Measurements from ENCODE around the gene PRCD. TPM values are rescaled to one million over a fixed set of nuclear protein-coding genes. Genes with fewer than 3 reads are reported as not detected.
A peak's percentile ranks its signal among the peaks of the same experiment; 100 is the strongest.

PRCD gene
- total RNA-seq, 1 donor, result 2.2 TPM

DNA sequence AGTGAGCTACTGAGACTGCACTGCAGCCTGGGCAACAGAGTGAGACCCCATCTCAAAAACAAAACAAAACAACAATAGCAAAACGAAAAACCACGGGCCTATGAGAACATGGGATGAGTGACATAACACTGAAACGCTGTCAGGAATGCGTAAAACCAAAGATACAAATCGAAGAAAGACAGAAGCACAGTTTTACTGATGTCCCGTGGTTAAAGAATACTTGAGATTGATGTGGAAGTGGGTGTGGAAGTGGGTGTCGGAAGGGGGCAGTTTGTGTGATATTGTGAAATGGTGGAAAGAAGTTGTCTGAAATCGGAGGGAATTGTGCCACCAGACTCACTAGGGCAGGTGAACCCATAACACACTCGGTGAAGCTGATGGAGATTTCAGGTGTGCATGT, 36.3 kb downstream of the PRCD start:
- TF ChIP-seq, protein P1, sequence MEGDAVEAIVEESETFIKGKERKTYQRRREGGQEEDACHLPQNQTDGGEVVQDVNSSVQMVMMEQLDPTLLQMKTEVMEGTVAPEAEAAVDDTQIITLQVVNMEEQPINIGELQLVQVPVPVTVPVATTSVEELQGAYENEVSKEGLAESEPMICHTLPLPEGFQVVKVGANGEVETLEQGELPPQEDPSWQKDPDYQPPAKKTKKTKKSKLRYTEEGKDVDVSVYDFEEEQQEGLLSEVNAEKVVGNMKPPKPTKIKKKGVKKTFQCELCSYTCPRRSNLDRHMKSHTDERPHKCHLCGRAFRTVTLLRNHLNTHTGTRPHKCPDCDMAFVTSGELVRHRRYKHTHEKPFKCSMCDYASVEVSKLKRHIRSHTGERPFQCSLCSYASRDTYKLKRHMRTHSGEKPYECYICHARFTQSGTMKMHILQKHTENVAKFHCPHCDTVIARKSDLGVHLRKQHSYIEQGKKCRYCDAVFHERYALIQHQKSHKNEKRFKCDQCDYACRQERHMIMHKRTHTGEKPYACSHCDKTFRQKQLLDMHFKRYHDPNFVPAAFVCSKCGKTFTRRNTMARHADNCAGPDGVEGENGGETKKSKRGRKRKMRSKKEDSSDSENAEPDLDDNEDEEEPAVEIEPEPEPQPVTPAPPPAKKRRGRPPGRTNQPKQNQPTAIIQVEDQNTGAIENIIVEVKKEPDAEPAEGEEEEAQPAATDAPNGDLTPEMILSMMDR (IDR thresholded peaks at IDR 0.05; ENCODE audit: insufficient read depth, low read depth, low read length), result no peak
- DNase-seq (ENCODE audit: low read depth), result no peak
- no peak overlapping the region for H3K4me3 ChIP-seq (ENCODE audit: low read depth, low read length)

DNA sequence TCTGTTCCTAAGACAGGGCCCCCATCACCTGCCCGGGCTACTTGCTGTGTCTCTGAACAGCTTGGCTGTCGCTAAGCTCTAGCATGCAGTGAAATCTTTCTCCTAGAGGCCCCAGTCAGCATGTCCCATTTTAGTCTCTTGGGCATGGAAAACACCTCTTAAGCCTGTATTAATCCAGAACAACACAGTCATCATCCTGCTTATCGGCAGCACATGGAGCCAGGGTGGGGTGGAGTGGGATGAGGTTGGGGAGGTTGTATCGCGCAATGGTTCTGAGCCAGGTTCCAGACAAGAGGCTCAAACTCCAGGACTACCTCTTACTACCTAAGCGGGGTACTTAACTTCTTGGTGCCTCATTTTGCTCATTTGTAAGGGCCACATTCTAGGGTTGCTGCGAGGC, 38.0 kb downstream of the PRCD start:
- H3K4me3 ChIP-seq (ENCODE audit: low read depth, low read length), result no peak overlapping the region
- TF ChIP-seq, protein P1 (IDR thresholded peaks at IDR 0.05; ENCODE audit: insufficient read depth, low read depth, low read length), result no peak
- DNase-seq (ENCODE audit: low read depth), result no peak

DNA sequence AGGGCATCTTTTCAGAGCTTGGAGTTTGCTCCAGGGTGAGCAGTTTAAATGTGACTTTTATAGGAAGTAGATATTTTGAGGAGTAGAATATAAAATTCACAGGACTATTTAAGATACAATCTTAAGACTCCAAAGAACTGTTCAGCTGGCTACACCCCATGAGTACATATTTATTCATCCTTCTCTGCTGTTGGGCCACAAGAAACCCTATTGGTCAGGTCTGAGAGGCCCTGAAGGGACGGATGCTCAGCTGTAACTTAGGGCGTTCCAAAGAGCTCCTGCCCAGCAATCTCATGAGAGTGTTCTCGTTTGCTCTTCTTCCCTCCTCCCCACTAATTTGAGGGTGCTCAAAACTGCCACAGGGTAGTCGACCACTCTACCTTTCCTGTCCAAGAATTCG, 38.5 kb downstream of the PRCD start:
- DNase-seq (ENCODE audit: low read depth), result no peak
- no peak overlapping the region for H3K4me3 ChIP-seq (ENCODE audit: low read depth, low read length)
- TF ChIP-seq, protein P1 (IDR thresholded peaks at IDR 0.05; ENCODE audit: insufficient read depth, low read depth, low read length), result no peak

DNA sequence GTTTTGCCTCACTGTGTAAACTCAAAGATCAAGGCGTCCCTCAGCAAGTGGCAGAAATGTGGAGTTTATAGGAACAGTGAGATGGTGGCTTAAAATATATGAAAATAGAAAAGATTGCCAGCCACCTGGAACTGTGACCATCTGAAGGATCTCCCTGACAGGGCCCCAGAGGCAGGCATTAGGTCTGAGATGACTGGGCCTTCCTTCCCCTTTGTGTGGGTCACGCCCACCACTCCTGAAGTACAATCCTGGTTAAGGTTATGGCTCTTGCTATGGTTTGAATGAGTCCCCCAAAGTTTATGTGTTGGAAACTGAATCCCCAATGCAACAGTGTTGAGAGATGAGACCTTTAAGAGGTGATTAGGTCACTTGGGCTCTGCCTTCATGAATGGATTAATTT, 39.4 kb downstream of the PRCD start:
- no peak for DNase-seq (ENCODE audit: low read depth)
- no peak overlapping the region for H3K4me3 ChIP-seq (ENCODE audit: low read depth, low read length)
- TF ChIP-seq, protein P1 (IDR thresholded peaks at IDR 0.05; ENCODE audit: insufficient read depth, low read depth, low read length), result no peak

DNA sequence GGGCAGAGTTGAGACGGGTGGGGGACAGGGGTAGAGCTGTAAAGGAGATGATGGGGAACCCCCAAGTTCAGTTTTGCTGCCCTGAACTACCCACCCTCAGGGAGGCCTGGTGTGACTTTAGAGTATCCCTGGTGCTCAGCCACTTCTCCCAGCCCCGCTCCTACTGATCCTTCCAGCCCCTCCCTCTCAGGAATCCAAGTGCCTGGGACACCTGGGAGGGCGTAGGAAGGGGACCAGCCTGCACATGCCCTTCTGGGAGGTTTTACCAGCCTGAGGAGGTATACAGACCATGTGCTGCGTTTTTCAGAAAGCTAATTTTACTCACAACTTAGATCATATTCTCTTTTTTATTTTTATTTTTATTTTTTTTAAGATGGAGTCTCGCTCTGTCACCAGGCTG, 41.7 kb downstream of the PRCD start:
- TF ChIP-seq, protein P1 (IDR thresholded peaks at IDR 0.05; ENCODE audit: insufficient read depth, low read depth, low read length), result no peak
- DNase-seq (ENCODE audit: low read depth), result no peak
- no peak overlapping the region for H3K4me3 ChIP-seq (ENCODE audit: low read depth, low read length)

DNA sequence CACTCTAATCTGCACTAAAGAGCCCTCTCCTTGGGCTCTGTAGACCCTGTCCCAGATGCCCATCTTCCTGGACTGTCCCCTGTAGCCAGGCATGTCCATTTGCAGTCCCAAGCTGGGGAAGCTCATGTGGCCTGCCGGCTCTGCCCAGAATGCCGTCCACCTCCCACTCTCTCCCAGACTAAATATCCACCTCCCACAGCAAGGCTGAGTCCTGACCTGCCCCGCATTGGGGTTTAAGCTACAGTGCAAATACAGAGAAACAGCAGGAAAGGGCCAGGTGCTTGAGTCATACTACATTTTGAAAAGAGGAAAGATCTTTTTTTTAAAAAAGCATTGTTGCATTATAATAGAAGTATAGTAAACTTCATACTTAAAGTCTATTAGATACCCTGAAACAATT, 42.8 kb downstream of the PRCD start:
- no peak overlapping the region for H3K4me3 ChIP-seq (ENCODE audit: low read depth, low read length)
- TF ChIP-seq, protein P1 (IDR thresholded peaks at IDR 0.05; ENCODE audit: insufficient read depth, low read depth, low read length), result no peak
- no peak for DNase-seq (ENCODE audit: low read depth)

DNA sequence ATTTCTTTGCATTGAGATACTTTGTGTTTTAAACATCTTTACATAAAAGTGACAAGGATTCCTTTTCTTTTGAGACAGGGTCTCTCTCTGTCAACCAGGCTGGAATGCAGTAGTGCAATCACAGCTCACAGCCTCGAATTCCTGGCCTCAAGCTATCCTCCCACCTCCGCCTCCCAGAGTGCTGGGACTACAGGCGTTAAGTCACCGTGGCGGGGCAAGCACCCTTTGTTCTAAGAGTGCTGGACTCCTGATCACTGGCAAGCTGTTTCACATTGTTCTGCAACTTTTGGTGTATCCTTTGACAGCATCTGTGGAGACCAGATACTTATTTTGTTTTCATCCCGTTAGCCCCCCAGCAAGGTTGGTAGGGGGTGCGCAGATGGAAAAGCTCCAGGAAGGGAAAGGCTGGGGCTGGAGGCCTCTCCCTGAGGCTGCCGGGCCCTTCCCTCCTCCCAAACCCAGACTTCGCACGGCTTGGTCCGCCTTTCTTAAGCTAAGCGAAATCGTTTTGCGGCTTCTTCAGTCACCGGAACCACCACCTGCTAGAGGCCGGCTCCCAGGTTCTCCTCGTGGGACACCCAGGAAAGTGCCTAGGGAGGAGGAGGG, 44.7 kb downstream of the PRCD start:
- TF ChIP-seq, protein P1 (IDR thresholded peaks at IDR 0.05; ENCODE audit: insufficient read depth, low read depth, low read length), result no peak
- peak overlapping the region; percentile 62 for H3K4me3 ChIP-seq (ENCODE audit: low read depth, low read length)
- DNase-seq (ENCODE audit: low read depth), result no peak

Data from fibroblast of villous mesenchyme (primary cell).